GM19395 (cell line): Measurements from ENCODE around the gene FGD2.

Source experiments
- ATAC-seq: cut with Tn5 transposase; IDR thresholded peaks from one replicate; pipeline ENCODE4 v1.9.1; 2021; ENCODE audit warnings: mild to moderate bottlenecking, moderate library complexity; ENCODE audit not compliant: unreplicated experiment

Gene FGD2

GRCh38 chr6:37017606-37018197, 12.2 kb downstream of the FGD2 start:
- no peak for ATAC-seq

GRCh38 chr6:37018198-37019064, 13.0 kb downstream of the FGD2 start:
- peak; percentile 97 for ATAC-seq

DNA sequence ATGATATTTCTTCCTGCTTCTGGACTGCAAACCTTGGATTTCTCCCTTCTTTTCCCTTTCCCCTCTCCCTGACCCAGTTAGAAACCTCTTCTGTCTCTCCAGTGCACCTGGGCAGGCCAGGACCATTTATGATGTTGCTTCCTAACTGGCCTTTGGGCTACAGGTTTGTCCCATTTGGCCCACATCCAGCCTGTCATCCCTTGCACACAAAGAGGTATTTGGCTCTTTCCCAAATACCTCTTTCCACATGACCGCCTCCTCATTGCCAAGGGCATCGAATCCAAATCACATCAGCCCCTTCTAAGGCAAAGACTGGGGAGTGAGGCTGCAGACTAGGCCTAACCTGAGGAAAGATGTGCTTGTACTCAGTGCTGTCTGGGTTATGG, 13.6 kb downstream of the FGD2 start:
- no peak for ATAC-seq

DNA sequence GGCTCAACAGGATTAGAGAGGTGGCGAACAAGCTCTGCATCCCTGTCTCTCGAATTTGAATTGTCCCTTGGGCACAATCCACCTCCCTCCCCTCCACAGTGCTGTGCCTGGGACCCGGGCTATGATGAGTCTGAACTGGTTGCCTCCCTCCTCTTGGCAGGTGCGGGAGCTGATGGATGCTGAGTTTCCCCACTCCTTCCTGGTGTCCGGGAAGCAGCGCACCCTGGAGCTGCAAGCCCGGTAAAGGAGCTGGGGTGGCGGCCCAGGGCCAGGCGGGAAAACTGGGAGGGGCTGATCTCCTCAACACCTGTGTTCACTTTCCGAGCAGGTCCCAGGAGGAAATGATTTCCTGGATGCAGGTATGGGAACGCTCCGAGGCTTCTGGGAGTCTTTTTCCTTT, 14.9 kb downstream of the FGD2 start:
- ATAC-seq, result no peak

GRCh38 chr6:37020812-37021211, 15.4 kb downstream of the FGD2 start:
- no peak for ATAC-seq

- no peak for ATAC-seq
Measured at GRCh38 chr6:37021356-37022129, 16.1 kb downstream of the FGD2 start.

DNA sequence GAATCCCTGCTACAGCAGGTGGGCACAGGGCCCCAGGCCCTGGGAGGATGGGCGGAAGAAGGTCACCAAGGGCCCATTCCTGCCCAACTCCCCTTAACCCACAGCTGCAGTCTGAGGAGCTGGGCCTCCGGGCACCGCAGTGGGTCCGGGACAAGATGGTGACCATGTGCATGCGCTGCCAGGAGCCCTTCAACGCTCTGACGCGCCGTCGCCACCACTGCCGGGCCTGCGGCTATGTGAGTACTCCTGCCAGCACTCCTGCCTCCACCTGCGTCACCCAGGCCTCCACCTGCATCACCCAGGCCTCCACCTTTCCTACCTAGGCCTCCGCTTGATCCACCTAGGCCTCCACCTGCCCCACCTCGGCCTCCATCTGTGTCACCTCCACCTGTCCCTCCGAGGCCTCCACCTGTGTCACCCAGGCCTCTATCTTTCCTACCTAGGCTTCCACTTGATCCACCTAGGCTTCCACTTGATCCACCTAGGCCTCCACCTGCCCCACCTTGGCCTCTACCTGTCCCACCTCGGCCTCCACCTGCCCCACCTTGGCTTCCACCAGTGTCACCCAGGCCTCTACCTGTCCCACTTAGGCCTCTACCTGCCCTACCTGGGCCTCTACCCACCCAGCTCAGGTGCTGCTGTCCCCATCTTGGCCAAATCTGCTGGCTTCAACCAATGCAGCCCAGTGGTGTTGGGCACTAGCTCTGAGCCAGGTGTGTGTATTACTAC, 16.8 kb downstream of the FGD2 start:
- no peak for ATAC-seq

DNA sequence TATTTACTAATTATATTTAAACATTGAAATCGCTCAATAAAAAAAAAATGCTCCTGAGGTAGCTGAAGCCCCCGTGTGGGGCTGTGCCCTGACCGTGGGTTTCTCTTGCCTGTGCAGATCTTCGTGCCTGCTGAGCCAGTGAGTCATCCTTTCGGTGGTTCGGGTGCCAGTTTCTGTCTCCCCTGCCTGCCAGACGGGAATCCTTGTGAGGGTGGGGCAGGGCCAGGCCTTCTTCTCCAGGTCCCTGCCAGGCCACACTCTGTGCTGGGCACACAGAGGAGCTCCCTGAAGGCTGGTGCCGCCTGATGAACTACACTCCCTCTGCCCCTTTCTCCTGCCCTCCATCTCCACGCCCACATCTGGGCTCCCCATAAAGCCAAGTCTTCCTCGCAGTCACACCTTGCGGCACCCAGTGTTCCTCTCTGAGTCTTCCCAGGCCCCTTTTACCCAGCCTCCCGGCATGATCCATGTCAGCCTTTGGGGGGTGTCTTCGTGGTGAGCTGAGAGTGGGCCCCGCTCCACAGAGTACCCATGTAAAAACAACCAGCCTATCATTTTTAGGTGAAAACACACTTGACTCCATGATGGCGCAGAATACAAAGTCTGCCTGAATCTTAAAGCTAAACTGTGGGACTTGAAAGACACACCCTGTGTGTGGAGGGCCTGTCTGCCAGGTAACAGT, 19.3 kb downstream of the FGD2 start:
- no peak for ATAC-seq

DNA sequence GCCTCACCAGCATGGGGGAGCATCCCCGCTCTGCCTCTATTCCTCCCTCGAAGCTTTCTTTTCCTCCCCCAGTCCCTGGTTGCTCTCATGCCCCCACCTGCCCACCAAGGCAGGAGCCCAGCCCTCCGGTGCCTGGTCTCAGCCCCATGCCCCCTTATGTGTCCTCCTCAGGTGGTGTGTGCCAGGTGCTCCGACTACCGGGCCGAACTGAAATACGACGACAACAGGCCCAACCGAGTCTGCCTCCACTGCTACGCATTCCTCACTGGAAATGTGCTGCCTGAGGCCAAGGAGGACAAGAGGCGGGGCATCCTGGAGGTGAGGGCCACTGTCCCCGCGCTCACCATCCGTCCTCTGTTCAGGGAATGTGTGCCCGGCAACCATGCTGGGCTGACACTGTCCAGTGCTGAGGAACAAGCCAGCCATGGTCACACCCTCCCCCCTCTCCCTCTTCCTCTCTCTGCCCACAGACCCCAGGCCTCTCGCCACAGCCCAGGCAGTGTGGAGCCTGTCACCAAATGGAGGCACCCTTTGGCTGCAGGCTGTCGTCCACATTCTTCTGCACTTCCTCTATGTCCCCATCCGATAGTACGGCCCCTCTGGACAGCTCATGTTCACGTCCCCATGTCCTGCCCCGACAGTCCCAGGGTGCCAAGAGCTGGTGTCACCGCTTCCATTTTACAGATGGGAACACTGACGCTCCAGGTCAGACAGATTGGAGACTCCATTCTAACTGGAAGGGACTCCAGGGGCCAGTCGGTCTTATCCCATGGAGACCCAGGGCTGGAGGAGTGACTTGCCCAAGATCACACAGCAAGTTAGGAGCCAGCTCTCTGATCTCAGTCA, 20.4 kb downstream of the FGD2 start:
- ATAC-seq, result no peak

DNA sequence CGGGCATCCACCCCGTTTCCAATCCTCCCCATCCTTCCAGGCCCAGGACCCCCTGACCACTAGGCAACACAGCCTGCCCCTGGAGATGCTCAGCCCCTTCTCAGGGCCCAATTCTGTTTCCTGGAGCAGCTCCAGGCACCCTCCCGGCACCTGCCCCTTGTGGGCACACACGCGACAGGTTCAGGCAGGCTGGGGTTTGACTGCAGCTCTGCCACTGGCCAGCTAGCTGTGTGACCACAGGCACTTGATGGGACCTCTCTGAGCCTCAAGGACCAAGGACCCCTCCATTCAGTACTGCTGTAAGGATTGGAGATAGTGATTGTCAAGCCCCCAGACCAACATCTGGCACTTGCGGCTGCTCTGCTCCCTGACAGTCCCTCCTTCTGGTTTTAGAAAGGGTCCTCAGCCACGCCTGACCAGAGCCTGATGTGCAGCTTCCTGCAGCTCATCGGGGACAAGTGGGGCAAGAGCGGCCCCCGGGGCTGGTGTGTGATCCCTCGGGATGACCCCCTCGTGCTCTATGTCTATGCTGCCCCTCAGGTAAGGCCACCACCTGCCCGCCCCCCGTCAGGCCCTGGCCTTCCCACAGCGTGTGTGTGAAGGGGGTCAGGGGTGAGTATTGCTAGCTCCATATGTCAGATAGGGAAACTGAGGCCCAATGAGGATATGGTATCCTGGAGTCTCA, 21.7 kb downstream of the FGD2 start:
- ATAC-seq, result no peak

DNA sequence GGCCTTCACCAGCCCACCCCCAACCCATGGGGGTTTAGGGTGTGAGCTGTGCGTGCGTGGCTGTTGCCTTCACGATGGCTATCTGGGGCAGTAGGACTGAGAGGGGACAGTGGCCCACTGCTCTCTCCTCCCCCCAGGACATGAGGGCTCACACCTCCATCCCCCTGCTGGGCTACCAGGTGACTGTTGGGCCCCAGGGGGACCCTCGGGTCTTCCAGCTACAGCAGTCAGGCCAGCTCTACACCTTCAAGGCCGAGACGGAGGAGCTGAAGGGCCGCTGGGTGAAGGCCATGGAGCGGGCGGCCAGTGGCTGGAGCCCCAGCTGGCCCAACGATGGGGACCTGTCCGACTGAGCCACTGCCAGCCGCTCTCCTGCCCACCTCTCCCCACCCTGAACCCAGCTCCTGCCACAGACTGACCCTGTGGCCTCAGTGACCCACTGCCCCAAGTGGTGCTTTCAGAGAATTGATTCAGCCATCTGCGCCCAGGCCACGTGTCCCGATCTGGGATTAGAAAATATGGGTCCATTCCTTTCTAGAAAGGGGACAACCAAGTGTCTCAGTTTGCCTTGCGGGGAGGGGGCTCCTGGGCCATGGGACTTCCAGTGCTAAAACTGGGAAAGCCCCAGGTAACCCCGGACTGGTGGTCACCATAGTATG, 22.5 kb downstream of the FGD2 start:
- ATAC-seq, result no peak

GRCh38 chr6:37029249-37029971, 24.0 kb downstream of the FGD2 start:
- no peak for ATAC-seq

GRCh38 chr6:37030599-37030998, 25.1 kb downstream of the FGD2 start:
- no peak for ATAC-seq

- no peak for ATAC-seq
Measured at GRCh38 chr6:37032239-37032638, 26.8 kb downstream of the FGD2 start.

GRCh38 chr6:37033255-37033654, 27.8 kb downstream of the FGD2 start:
- no peak for ATAC-seq

- no peak for ATAC-seq
Measured at GRCh38 chr6:37033819-37034795, 28.7 kb downstream of the FGD2 start.

DNA sequence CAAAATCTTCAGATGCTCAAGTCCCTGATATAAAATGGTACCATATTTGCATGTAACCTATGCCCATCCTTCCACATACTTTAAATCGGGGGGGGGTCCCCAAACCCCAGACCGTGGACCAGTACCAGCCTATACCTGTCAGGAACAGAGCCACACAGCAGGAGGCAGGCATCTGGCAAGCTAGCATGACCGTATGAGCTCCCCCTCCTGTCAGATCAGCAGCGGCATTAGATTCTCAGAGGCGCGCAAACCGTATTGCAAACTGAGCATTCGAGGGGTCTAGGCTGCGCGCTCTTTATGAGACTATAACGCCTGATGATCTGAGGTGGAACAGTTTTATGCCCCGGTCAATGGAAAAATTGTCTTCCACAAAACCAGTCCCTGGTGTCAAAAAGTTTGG, 30.7 kb downstream of the FGD2 start:
- ATAC-seq, result no peak
